ENCODE measurements around the gene SUGT1.
"Not testable (repeated sequence)": the region's sequence is repeated elsewhere in the genome, so short reads cannot be mapped to it uniquely, and the experiment has no call there.

Gene SUGT1

GRCh38 chr13:52712385-52712784, 59.7 kb downstream of the SUGT1 start:
- Histone ChIP-seq H2AFZ (ENCODE audit: low read length) (no peak overlapping the region), H3K9me2 (ENCODE audit: low read depth, low read length) (no peaks in the 10 kb centered on the region)
- no peak for TF ChIP-seq CTCF (IDR thresholded peaks at IDR 0.05; ENCODE audit: low read length)
- no peak for TF ChIP-seq EZH2 (IDR thresholded peaks at IDR 0.05; ENCODE audit: borderline replicate concordance, low read length)

DNA sequence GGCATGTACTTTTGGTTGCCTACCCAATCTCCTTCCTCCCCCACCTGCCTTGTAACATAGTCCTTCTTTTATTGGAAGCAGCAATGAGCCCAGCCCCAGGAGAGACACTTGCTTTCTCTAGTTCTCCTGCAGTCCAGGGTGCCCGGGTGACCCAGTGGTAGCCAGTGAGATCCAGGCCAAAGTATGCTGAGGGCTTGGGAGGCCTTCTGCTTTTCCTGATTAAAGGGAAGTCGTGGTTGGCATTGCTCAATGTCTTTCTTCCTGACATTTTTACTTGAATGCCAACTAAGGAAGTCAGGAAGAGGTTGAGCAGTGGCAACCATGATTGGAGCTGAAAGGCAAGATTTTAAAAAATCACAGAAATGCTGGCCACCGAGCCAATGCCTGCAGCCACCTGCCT, 61.3 kb downstream of the SUGT1 start:
- H3K4me3 ChIP-seq (ENCODE audit: low read depth, low read length, poor library complexity, severe bottlenecking): no peak overlapping the region
- no peaks in the 10 kb centered on the region for H3K4me1 ChIP-seq (ENCODE audit: insufficient read depth, low read length, severe bottlenecking)
- no peaks in the 10 kb centered on the region for H3F3A ChIP-seq (ENCODE audit: insufficient read depth, low read length)
- no peak overlapping the region for H3K9ac ChIP-seq (ENCODE audit: low read length)
- TF ChIP-seq CTCF (IDR thresholded peaks at IDR 0.05; ENCODE audit: low read length) (no peak), EZH2 (IDR thresholded peaks at IDR 0.05; ENCODE audit: borderline replicate concordance, low read length) (no peak)
- H2AFZ ChIP-seq (ENCODE audit: low read length): no peak overlapping the region
- no peaks in the 10 kb centered on the region for H4K20me1 ChIP-seq (ENCODE audit: insufficient read depth, low read length)
- H3K36me3 ChIP-seq (ENCODE audit: insufficient read depth, low read length): no peaks in the 10 kb centered on the region
- no peak overlapping the region for H3K27ac ChIP-seq (ENCODE audit: low read depth, low read length, poor library complexity, severe bottlenecking)
- H3K79me2 ChIP-seq (ENCODE audit: insufficient read depth, low read length): no peaks in the 10 kb centered on the region
- no peak overlapping the region for H3K4me2 ChIP-seq (ENCODE audit: low read length)
- no peaks in the 10 kb centered on the region for H3K27me3 ChIP-seq (ENCODE audit: insufficient read depth, low read length)
- H3K9me2 ChIP-seq (ENCODE audit: low read depth, low read length): no peaks in the 10 kb centered on the region
- H3K9me3 ChIP-seq (ENCODE audit: low read length): no peaks in the 10 kb centered on the region

More at GRCh38 chr13:52712385-52712784, 59.7 kb downstream of the SUGT1 start:
- H4K20me1 ChIP-seq (ENCODE audit: insufficient read depth, low read length): no peaks in the 10 kb centered on the region
- H3K9me3 ChIP-seq (ENCODE audit: low read length): no peaks in the 10 kb centered on the region
- no peak overlapping the region for H3K4me3 ChIP-seq (ENCODE audit: low read depth, low read length, poor library complexity, severe bottlenecking)
- no peaks in the 10 kb centered on the region for H3K27me3 ChIP-seq (ENCODE audit: insufficient read depth, low read length)
- no peaks in the 10 kb centered on the region for H3K79me2 ChIP-seq (ENCODE audit: insufficient read depth, low read length)
- no peak overlapping the region for H3K27ac ChIP-seq (ENCODE audit: low read depth, low read length, poor library complexity, severe bottlenecking)
- H3F3A ChIP-seq (ENCODE audit: insufficient read depth, low read length): no peaks in the 10 kb centered on the region
- H3K4me1 ChIP-seq (ENCODE audit: insufficient read depth, low read length, severe bottlenecking): no peaks in the 10 kb centered on the region
- no peak overlapping the region for H3K9ac ChIP-seq (ENCODE audit: low read length)
- H3K4me2 ChIP-seq (ENCODE audit: low read length): no peak overlapping the region
- H3K36me3 ChIP-seq (ENCODE audit: insufficient read depth, low read length): no peaks in the 10 kb centered on the region

DNA sequence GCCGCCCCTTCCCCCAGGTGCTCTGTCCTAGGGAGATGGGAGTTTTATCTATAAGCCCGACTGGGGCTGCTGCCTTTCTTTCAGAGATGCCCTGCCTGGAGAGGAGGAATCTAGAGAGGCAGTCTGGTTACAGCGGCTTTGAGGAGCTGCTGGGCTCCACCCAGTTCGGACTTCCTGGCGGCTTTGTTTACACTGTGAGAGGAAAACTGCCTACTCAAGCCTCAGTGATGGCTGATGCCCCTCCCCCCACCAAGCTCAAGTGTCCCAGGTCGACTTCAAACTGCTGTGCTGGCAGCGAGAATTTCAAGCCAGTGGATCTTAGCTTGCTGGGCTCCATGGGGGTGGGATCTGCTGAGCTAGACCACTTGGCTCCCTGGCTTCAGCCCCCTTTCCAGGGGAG, 68.3 kb downstream of the SUGT1 start:
- H3K4me2 ChIP-seq (ENCODE audit: low read length); H3K36me3 ChIP-seq (ENCODE audit: insufficient read depth, low read length); H2AFZ ChIP-seq (ENCODE audit: low read length): not testable (repeated sequence)

DNA sequence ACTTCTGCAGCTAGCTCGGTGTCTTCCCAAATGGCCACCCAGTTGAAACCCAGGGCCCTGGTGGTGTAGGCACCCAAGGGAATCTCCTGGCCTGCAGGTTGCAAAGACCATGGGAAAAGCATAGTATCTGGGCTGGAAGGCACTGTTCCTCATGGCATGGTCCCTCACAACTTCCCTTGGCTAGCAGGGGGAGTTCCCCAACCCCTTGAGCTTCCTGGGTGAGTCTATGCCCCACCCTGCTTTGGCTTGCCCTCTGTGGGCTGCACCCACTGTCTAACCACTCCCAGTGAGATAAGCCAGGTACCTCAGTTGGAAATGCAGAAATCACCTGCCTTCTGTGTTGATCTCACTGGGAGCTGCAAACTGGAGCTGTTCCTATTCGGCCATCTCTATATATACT, 68.7 kb downstream of the SUGT1 start:
- H3K36me3 ChIP-seq (ENCODE audit: insufficient read depth, low read length); H3K27me3 ChIP-seq (ENCODE audit: insufficient read depth, low read length); H3K4me2 ChIP-seq (ENCODE audit: low read length); H3K9me2 ChIP-seq (ENCODE audit: low read depth, low read length); H3K4me3 ChIP-seq (ENCODE audit: low read depth, low read length, poor library complexity, severe bottlenecking); H2AFZ ChIP-seq (ENCODE audit: low read length); H3K9me3 ChIP-seq (ENCODE audit: low read length); H3K9ac ChIP-seq (ENCODE audit: low read length); H4K20me1 ChIP-seq (ENCODE audit: insufficient read depth, low read length); H3K79me2 ChIP-seq (ENCODE audit: insufficient read depth, low read length); H3K4me1 ChIP-seq (ENCODE audit: insufficient read depth, low read length, severe bottlenecking); H3K27ac ChIP-seq (ENCODE audit: low read depth, low read length, poor library complexity, severe bottlenecking); H3F3A ChIP-seq (ENCODE audit: insufficient read depth, low read length): not testable (repeated sequence)

More for the DNA sequence above, 68.3 kb downstream of the SUGT1 start:
- not testable (repeated sequence) for H3F3A ChIP-seq (ENCODE audit: insufficient read depth, low read length); H3K27ac ChIP-seq (ENCODE audit: low read depth, low read length, poor library complexity, severe bottlenecking); H3K27me3 ChIP-seq (ENCODE audit: insufficient read depth, low read length); H3K4me1 ChIP-seq (ENCODE audit: insufficient read depth, low read length, severe bottlenecking); H3K4me3 ChIP-seq (ENCODE audit: low read depth, low read length, poor library complexity, severe bottlenecking); H4K20me1 ChIP-seq (ENCODE audit: insufficient read depth, low read length); H3K79me2 ChIP-seq (ENCODE audit: insufficient read depth, low read length); H3K9me3 ChIP-seq (ENCODE audit: low read length); H3K9ac ChIP-seq (ENCODE audit: low read length); H3K9me2 ChIP-seq (ENCODE audit: low read depth, low read length)
